GM18951 (cell line): ENCODE measurements around the gene PARD3.
"Not testable (repeated sequence)": the region's sequence is repeated elsewhere in the genome, so short reads cannot be mapped to it uniquely, and the experiment has no call there.

Experiments used
- POLR2A ChIP-seq: IDR thresholded peaks from 4 replicates; pipeline ENCODE4 v1.6.1; 2011; ENCODE audit warnings: mild to moderate bottlenecking; ENCODE audit not compliant: insufficient read length, insufficient read depth; ENCODE audit errors: extremely low read depth
- in situ Hi-C: fragments of 300-500 bp; cut with MboI; formaldehyde crosslinking; loops from one replicate; pipeline ENCODE4 v1.12.0; 2022; ENCODE audit warnings: low sequenced_read_pairs, mixed read lengths, inconsistent platforms; ENCODE audit not compliant: unreplicated experiment

The PARD3 gene

GRCh38 chr10:34406463-34407323, 408.4 kb downstream of the PARD3 start:
- no peak for TF ChIP-seq POLR2A
- in situ Hi-C loops = no loop called here

- in situ Hi-C loops = no loop called here
- no peak for TF ChIP-seq POLR2A
These were observed 409.3 kb downstream of the PARD3 start for GRCh38 chr10:34405611-34406462.

- in situ Hi-C loops = no loop called here
- TF ChIP-seq POLR2A = no peak
These were observed 411.6 kb downstream of the PARD3 start for GRCh38 chr10:34403512-34403911.

- in situ Hi-C loops = no loop called here
- no peak for TF ChIP-seq POLR2A
These were observed 415.0 kb downstream of the PARD3 start for GRCh38 chr10:34400075-34400474.

GRCh38 chr10:34399013-34399412, 416.1 kb downstream of the PARD3 start:
- TF ChIP-seq POLR2A = no peak
- in situ Hi-C loops = no loop called here

- in situ Hi-C loops = no loop called here
- no peak for TF ChIP-seq POLR2A
These were observed 417.8 kb downstream of the PARD3 start for GRCh38 chr10:34397324-34397723.

GRCh38 chr10:34396663-34397062, 418.4 kb downstream of the PARD3 start:
- no peak for TF ChIP-seq POLR2A
- in situ Hi-C loops = no loop called here

- TF ChIP-seq POLR2A = no peak
- in situ Hi-C loops = no loop called here
These were observed 422.4 kb downstream of the PARD3 start for GRCh38 chr10:34392641-34393170.

- in situ Hi-C loops = not testable (repeated sequence)
These were observed 423.9 kb downstream of the PARD3 start for GRCh38 chr10:34391168-34391567.

GRCh38 chr10:34389801-34390200, 425.3 kb downstream of the PARD3 start:
- TF ChIP-seq POLR2A = no peak
- in situ Hi-C loops = no loop called here

GRCh38 chr10:34386921-34387320, 428.2 kb downstream of the PARD3 start:
- in situ Hi-C loops = no loop called here
- TF ChIP-seq POLR2A = no peak

GRCh38 chr10:34384372-34384771, 430.7 kb downstream of the PARD3 start:
- in situ Hi-C loops = no loop called here

GRCh38 chr10:34382626-34383025, 432.5 kb downstream of the PARD3 start:
- in situ Hi-C loops = no loop called here
- no peak for TF ChIP-seq POLR2A

More at GRCh38 chr10:34384372-34384771, 430.7 kb downstream of the PARD3 start:
- no peak for TF ChIP-seq POLR2A

- in situ Hi-C loops = no loop called here
- TF ChIP-seq POLR2A = no peak
These were observed 434.2 kb downstream of the PARD3 start for GRCh38 chr10:34380856-34381255.

- in situ Hi-C loops = no loop called here
- TF ChIP-seq POLR2A = no peak
These were observed 436.8 kb downstream of the PARD3 start for GRCh38 chr10:34378297-34378696.
